HG02885 (cell line): ENCODE measurements around the gene MRNIP.

Experiments
- ATAC-seq: cut with Tn5 transposase; IDR thresholded peaks from one replicate; pipeline ENCODE4 v1.9.1; 2021; ENCODE audit warnings: mild to moderate bottlenecking; ENCODE audit not compliant: unreplicated experiment, poor library complexity

The MRNIP gene

DNA sequence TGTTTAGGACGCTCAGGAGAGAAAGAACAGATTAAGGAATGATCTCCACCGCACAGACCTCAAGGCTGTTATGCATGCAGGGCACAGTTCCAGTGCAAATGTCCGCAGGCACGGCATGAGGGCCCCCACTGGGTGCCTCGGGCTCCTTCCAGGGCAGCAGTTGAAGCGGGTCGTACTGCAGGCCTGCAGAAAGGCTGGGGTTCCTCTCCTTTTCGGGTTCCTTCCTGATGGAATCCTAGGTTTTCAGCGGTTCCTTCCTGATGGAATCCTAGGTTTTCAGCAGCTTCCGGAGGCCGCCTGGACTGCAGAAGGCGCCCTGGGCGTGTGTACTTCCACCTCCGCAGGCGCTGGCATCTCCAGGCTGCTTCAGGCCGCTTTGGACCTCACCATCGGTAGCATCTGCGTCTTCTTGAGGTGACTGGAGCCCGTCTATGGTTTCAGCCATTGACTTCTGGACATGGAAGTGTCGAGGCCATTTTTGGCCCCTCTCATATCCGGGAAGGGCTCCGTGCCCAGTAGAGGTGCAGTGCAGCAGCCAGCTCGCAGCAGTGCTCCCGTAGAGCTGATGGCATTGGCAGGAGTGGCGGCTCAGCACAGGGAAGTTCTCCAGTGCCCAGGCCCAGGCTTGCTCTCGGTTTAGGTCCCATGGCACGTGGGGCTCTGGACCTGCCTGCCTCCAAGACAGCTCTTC is 46.3 kb downstream of the MRNIP start:
- no peak for ATAC-seq

DNA sequence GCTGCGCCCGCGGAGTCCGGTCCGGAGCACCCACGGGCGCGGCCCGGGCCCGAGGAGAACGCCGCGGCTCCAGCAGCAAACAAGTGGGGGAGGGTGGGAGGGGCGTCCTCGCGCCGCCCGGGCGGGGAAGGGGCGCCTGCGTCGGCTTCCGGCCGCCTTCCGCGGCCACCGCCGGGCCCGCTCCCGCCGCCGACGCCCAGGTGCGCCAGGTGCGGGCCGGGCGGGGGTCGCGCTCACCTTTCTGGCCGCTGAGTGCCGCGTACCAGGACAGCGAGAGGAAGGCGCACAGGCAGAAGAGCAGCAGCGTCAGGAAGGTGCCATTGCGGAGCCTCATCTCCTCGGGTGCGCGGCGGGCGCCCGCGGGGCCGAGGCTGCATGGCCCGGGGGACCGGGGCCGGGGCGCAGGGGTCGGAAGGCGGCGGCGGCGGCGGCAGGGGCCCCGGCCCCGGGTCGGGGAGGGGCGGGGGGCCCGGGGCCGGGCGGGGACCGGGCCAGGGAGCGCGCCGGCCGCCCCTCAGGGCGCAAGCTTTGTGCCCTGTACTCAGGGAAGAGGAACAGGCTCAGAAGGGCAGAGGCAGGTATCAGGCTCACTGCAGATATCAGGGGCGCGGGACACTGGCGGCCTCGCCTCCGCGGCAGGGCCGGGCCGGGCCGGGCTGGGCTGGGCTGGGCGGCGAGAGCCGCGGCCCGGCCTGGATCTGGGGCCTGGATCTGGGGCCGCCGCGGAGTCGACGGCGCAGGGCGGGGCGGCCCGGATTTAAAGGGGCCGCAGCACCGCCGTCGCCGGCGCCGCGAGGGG is 52.2 kb downstream of the MRNIP start, which contains the start of gene MGAT4B:
Gene MGAT4B, minus strand, starts transcription at position 617 of the 799 bp plus-strand sequence. Its CDS starts 283 bp downstream, at position 334.
- ATAC-seq, result peak; percentile 75

DNA sequence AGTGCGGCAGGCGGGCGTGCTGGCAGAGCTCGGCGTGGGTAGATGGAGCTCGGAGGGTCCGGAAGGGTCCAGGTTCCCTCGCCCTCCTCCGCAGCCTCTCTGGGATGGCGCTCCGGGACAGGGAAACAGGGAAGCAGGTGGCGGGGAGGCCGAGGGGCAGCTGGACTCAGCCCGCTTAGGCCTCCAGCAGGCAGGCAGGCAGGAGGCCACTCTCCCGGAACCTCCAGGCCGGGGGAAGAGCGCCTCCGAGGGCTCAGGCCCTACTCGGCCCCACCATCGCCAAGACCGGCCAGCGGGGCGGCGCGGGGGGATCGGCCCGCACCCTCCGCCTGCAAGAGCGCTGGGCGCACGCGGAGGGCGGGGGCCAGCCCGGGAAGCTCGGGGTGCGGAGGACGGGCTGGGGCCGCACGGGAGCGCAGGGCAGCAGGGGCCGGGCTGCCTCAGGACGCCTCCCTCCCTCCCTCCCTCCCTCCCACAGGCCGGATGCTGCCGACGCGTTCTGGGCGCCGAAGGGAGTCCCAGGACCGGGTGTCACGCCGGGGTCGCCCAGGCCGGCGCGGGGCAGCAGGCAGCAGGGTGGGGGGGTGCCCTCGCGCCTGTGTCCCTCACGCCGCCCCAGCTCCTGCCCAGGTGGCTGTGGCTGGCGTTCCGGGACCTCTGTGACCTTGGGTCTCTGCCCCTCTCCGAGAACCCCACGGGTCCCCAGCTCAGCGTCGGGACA is 52.9 kb downstream of the MRNIP start:
- peak; percentile 23 for ATAC-seq

DNA sequence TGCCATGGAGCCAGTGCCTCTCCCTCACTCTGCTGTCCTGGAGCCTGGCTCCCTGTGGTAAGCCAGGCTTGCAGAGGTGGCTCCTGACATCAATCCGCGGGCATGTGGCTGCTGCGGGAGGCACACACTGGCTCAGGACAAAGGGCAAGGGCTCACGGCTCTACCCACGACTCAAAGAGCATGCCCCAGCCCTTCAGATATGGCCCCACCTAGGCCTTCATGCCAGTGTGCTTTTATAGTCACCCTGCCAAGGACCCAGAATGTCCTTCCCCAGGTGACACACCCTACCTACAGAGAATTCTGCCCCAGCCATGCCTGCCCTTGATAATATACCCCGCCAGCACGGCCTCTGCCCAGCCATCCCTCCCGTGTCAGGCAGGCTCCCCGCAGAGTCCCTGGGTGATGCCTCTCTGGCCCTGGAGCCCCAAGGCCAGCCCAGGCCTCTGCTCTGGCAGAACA is 53.5 kb downstream of the MRNIP start:
- no peak for ATAC-seq

DNA sequence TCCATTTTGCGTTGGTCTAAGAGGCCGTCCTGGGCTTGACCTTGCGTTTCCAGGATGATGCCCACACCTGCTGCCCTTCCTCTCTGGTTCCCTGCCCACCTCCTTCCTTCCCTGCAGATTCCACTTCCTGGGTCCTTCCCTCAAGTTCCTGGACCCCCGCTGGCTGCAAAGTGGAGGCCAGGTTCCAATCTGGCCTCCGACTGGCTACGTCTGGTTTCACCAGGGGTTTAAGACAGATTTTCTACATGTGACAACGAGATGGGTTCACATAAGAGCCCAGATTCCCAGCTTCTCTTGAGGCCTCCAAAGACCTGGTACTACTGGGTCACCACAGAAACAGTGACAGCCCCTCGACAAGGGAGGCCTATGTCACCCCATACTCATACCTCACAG is 54.1 kb downstream of the MRNIP start:
- no peak for ATAC-seq

DNA sequence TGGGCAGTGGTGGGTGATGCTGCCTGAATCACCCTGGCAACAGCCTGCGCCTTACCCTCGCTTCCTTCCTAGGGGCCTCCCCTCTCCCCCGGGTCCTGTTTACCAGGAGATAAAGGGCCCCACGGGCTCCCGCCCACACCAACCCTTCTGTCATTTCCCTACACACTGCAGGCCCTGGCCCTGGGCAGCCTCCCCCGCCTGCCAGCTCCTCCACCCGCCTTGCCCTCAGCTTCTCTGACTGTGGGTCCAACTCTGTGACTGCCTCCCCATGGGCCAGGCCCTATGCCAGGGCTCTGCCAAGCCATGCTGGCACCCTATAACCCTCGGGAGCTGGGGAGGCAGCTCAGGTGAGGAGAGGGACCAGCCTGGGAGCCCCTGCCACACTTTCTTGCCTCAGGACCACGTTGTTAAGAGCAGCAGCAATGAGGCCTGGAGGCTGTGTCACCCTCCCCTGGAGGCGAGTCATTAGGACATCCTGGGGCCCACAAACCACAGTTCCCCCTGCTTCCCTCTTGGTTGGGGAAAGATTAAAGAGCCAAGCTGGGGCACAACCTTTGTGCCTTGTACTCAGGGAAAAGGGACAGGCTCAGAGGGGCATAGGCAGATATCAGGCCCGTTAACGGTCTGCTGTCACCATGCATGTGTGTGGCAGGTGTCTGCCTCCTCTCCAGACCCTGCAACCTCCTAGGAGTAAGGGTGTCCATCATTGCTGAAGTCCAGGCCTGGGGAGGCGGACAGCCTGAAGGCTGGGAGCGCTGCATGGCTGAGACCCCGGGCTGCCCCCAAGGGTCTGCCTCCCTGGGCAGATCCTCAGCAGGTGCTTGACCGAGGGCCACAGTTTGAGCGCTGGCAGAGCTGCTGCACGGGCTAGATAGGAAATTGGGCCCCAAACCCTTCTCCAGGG is 54.7 kb downstream of the MRNIP start:
- no peak for ATAC-seq

DNA sequence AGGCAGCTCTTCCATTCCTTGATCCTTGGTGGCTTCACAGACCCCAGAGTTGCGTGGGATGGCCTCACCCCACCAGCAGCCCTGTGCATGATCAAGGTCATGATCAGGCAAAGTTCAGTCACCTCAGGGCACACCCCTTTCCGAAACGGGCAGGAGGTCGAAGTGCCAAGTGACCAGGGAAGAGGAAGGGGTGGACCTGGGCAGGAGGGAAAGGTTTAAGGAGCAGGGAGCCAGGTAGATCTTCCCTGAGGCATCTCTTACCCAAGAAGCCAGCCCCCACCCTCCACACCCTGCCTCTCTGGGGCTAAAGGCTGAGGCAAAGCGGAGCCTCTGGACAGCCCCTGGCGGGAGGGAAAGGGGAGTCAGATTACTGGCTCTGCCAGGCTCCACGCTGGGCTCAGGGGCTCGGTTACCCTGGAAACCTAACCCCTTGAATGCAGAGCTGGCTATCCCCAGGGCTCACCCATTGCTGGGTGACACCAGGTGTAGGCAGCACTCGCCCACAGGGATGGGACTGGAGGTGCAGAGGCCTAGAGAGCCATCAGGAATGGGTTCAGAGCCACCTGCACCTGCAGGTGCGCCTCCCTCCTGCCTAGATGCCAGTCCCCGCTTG is 55.6 kb downstream of the MRNIP start:
- no peak for ATAC-seq

DNA sequence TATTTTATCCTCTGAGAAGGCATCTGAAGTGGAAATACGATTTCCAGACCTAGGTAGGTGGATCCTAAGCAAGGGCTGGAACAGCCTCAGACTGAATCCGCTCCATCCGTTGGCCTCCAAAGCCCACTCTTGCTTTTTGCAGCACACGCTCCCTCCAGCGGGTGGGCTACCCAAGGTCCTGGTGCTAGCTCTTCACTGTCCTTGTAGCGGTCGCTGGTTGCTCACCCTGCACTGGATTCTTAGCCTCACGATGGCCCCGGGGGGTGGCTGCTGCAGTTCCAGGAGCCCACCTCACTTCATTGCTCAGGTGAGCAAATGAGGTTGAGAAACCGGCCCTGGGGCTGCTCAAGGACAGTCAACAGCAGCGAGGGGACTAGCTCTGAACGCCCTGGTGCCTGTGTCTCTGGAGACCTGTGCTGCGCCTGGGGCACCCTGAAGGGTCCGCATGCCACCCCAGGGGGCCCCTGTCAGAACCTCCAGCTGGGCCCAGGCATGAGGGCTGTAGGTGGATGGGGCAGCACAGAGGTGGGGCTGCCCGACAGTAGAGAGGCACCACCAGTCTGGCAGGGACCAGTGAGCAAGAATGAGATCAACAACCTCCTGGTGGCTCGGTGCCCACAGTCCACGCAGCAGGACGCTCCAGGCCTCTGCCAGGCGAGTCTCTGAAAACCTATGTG is 56.3 kb downstream of the MRNIP start:
- no peak for ATAC-seq

DNA sequence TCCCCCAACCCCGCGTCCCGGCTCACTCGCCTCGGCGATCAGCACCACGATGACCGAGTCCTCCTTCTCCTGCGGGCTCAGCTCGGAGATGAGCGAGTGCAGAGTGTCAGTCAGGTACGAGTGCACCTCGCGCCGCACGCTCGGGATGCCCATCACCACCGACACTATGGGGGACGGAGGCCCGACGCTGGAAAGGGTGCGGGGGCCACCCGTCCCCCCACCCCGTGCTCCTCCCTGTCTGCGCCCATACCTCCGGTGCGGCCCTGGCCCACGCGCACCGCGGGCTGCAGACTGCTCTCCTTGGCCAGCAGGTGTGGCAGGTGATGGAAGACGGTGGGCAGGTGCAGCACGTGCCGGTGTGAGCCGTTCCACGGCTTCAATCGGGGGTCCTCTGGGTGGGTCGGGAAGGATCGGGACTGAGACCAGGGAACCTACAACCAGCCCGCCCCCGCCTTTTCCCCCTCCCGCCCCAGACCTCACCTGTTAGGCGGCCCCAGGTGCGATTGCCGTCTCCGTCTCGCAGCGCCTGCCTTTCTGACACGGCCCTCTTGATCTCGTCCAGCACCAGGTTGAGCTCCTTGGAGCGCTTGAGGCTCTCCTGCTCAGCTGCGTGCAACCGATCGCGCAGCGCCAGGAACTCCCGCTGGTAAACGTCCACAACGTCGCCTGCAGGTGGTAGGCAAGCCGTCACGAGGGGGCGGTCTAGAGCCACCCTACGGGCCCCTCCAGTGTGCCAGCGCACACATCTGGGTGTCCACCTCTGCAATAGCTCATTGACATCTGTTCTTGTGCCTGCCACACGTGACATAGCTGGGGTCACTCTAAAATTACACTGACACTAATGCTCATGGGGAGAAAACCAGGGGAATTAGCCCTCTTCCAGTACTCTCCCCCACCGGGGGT is 57.1 kb downstream of the MRNIP start:
- peak; percentile 41 for ATAC-seq

DNA sequence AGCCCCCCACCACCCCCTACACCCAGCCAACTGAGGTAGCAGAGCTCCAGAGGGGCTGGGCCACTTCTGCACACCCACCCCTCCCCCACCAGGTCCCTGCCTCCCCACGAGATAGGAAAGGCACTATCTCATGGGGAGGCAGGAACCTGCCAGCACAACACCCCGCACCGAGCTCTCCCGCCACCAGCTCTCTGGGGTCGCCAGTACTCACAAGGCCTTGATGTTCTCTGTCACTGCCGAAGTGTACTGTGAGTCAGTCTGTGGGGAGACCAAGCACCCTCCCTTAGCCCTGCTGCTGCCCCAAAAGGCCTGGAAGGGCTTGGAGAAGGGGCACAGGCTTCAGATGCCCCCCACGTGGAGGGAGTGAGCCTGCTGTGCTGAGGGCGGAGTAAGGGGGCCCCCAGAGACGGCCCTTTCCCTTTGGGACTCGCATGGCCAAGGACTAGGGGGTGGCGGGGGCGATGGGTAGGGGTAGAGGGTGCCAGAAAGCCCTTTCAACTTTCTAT is 57.9 kb downstream of the MRNIP start:
- ATAC-seq, result no peak

DNA sequence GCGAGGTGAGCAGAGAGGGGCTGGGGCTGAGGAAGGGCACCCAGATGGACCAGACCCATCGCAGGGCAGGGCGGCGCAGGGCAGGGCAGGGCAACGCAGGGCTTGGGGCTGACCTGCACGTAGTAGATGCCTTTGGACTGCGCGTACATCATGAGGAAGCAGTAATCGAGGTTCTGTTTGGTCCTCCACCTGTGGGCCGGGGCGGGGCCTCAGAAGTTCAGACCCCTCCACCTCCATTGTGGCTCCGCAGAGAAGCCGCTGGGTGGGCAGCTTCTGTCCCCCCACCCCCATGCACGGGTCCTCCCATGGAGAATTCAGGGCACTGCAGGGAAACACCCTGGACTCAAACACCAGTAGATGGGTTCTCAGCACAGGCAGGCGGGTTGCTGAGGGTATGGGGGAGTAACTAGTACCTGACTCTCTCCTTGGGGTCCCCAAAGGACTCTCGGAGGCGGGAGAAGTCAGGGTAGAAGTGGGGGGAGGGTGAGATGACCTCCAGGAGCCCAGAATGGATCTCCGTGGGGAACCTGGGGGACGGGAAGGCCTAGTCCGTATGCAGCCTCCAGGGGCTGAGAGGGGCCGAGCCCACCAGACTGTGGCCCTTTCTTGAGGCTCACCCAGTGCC is 58.4 kb downstream of the MRNIP start:
- no peak for ATAC-seq

DNA sequence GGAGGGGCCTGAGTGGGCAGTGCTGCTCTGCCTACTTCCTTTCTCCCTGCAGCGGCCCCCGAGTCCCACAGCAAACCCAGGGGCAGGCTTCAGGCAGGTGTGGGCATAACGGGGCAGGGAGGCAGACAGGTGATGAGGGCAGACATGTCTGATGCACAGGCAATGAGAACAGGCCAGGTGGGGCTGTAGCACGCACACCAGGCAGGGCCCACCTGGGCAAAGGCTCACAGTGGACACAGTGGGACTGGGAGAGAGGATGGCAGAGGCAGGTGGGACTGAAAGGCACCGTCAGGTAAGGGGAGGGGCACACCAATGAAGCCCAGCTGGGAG is 59.0 kb downstream of the MRNIP start:
- ATAC-seq, result no peak

DNA sequence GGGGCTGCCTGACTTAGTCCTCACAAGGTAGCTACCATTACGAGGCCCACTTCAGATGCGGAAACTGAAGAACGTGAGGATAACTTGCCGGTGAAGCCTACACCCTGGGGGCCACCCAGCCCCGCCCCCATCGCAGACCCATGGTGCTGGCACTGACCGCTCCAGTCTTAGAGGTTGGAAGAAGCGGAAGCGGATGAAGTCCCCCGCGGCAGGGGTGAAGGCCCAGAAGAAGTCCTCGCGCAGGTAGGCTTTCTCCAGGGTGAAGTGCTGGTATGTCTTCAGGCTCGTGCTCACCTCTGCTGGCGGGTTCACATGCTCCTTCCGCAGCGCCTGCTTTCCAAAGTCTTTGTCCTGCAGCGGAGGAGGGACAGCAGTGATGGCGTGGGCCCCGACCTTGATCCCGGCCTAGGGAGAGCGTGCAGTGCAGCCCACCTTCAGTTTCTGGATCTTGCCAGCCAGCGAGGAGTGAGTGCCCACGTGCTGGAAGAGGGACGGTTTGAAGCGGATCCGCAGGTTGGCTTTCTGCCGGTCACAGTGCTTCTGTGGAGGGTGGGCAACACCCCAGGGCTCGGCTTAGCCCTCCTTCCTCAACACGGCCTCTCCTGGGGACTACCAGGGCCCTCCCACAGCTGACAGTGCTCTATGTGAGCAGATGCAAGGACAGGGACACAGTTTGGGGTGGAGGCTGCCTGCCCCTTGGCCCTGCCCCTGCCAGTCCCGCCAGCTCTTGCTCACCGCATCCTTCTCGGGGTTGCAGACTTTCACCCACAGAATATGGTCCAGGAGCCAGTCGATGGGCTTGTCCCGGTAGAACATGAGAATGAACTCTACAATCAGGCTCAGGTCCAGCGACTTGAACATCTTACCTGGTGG is 59.6 kb downstream of the MRNIP start:
- no peak for ATAC-seq

DNA sequence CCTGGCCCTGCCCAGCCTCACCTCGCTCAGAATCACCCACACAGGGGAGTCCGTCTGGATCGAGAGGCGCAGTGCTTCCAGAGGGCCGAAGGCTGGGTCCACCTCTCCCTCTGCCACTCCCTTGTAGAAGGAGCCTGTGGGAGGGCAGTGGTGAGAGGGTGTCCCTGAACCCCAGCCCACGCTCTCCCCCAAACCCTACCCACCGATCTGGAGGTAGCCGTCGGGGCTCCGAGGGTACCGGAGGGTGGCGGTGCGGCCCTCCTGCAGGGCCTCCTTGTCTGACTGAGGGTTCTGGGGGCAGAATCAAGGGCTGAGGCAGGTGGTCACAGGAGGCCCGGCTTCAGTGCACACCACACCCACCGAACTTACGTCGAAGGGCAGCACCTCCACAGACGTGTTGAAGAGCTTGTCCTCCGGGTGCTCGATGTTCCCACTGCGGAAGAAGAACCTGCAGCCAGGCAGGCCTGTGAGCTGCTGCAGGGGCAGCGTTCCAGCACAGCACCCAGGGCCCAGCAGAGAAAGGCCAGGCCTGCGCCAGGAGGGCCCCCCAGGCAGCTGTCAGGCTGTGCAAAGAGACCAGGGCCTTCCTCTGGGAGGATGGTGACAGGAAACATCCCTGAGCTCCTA is 60.4 kb downstream of the MRNIP start:
- no peak for ATAC-seq

DNA sequence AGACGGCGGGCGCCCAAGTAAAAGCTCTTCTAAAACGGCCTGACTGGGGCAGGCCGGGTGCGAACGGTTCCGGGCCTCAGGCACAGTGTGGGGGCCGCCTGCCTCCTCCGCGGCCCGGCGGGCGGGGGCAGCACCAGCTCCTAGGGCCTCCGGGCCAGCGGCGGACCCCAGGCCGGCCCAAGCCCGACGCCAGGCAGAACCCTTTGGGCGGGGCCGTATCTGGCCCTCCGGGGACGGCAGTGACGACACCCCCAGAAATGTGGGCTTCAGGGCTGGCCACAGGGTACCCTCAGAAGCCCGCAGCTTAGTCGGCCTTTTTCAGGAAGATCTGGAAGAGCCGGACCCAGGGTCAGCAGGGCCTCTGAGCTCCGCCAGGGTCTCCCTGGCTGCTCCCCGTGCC is 60.9 kb downstream of the MRNIP start:
- no peak for ATAC-seq
